GM12878 (cell line): ENCODE data around the gene NOL4L. TPM values are rescaled to one million over a fixed set of nuclear protein-coding genes. Genes with fewer than 3 reads are reported as not detected.

ENCODE experiments used
- ATAC-seq: fragments of 200-7000 bp; cut with Tn5 transposase; 3 replicates; pipeline ENCODE4 v1.9.1; 2020; ENCODE audit warnings: mild to moderate bottlenecking, moderate library complexity
- BruUV-seq: library from RNA; stranded (reverse); fragments of 400-500 nt; replicated peaks from 2 replicates; lab custom pipeline; 2021; lab: Mats Ljungman, UMichigan
- CTCF ChIA-PET: fragments of 300-600 bp; sonication (Branson Sonifier 250); formaldehyde crosslinking; extraction: SDS; loops from one replicate; lab custom pipeline; 2021; ENCODE audit warnings: inconsistent platforms; lab: Yijun Ruan, JAX
- POLR2A ChIA-PET: fragments of 350-600 bp; formaldehyde crosslinking; extraction: SDS; loops from one replicate; lab custom pipeline; 2021; ENCODE audit warnings: inconsistent platforms; lab: Charles Lee
- RAD21 ChIA-PET: fragments of 300-600 bp; sonication (Branson Sonifier 250); formaldehyde crosslinking; loops from one replicate; lab custom pipeline; 2023; ENCODE audit warnings: antibody characterized with exemption; ENCODE audit not compliant: unreplicated experiment; lab: Charles Lee
- SMC1A ChIA-PET: fragments of 300-600 bp; sonication (Branson Sonifier 250); formaldehyde crosslinking; loops from one replicate; lab custom pipeline; 2023; ENCODE audit not compliant: unreplicated experiment, uncharacterized antibody; lab: Charles Lee
- DNase-seq: peaks from one replicate; pipeline ENCODE4 v3.0.0-alpha.2; 2011; ENCODE audit warnings: low read depth, low spot score
- FAIRE-seq: peaks from 3 replicates; lab custom pipeline; 2011; peaks lifted over from hg19 to GRCh38; lab: Jason Lieb, UNC
- H2AFZ ChIP-seq: 2 replicates; pipeline ENCODE4 v1.6.0; 2011; ENCODE audit warnings: low read depth, low read length, control low read depth; ENCODE audit not compliant: control insufficient read depth
- H3K27ac ChIP-seq: 2 replicates; pipeline ENCODE4 v1.5.1; 2011; ENCODE audit warnings: control low read depth; ENCODE audit not compliant: control insufficient read depth, insufficient read depth
- H3K27me3 ChIP-seq, 2 experiments: replicated peaks in 1 of 2; 2 replicates each; pipeline versions ENCODE4 v1.6.0 to v1.6.1; 2011; ENCODE audit warnings: low read length in 1 of 2; ENCODE audit not compliant: control insufficient read depth in 2 of 2, insufficient read depth in 2 of 2
- H3K36me3 ChIP-seq, 2 experiments: 2 replicates each; pipeline ENCODE4 v1.5.1; 2011; ENCODE audit warnings: low read length in 1 of 2; ENCODE audit not compliant: control insufficient read depth in 2 of 2, insufficient read depth in 2 of 2
- H3K4me1 ChIP-seq: 2 replicates; pipeline ENCODE4 v1.6.1; 2011; ENCODE audit warnings: mild to moderate bottlenecking, low read length, moderate library complexity, mixed read lengths; ENCODE audit not compliant: control insufficient read depth, insufficient read depth
- H3K4me2 ChIP-seq: 2 replicates; pipeline ENCODE4 v1.6.0; 2011; ENCODE audit warnings: control low read depth; ENCODE audit not compliant: control insufficient read depth, insufficient read depth
- H3K4me3 ChIP-seq: fragments of 200-600 bp; sonication (generic); 2 replicates; pipeline ENCODE4 v1.5.1; 2016
- H3K79me2 ChIP-seq: 2 replicates; pipeline ENCODE4 v1.6.0; 2011; ENCODE audit warnings: low read length; ENCODE audit not compliant: control insufficient read depth, insufficient read depth
- H3K9ac ChIP-seq: 2 replicates; pipeline ENCODE4 v1.8.0; 2011; ENCODE audit warnings: low read length, control low read depth, mixed read lengths; ENCODE audit not compliant: control insufficient read depth, insufficient read depth
- H3K9me3 ChIP-seq: replicated peaks from 3 replicates; pipeline ENCODE4 v1.5.1; 2011; ENCODE audit warnings: mild to moderate bottlenecking, low read length; ENCODE audit not compliant: control insufficient read depth, insufficient read depth
- H4K20me1 ChIP-seq: 2 replicates; pipeline ENCODE4 v1.6.0; 2011; ENCODE audit not compliant: control insufficient read depth, insufficient read depth
- JUNB ChIP-seq: IDR thresholded peaks from 2 replicates; pipeline ENCODE4 v1.6.1; 2016; ENCODE audit warnings: antibody characterized with exemption, mild to moderate bottlenecking
- JUND ChIP-seq: IDR thresholded peaks from 2 replicates; pipeline ENCODE4 v1.6.1; 2012; ENCODE audit warnings: low read depth, mild to moderate bottlenecking, low read length, improper control_type of control experiment, moderate library complexity
- NR2C2 ChIP-seq: IDR thresholded peaks from 2 replicates; pipeline ENCODE4 v1.6.1; 2011; ENCODE audit warnings: borderline replicate concordance, low read depth; ENCODE audit not compliant: control insufficient read depth, insufficient read length
- PML ChIP-seq: IDR thresholded peaks from 2 replicates; pipeline ENCODE4 v1.6.1; 2012; ENCODE audit warnings: low read length, inconsistent platforms
- POU2F2 ChIP-seq: IDR thresholded peaks from 3 replicates; pipeline ENCODE4 v1.6.1; 2011; ENCODE audit warnings: low read depth, mild to moderate bottlenecking, low read length, borderline replicate concordance
- RB1 ChIP-seq: fragments of 450-650 bp; formaldehyde crosslinking; IDR thresholded peaks from 2 replicates; pipeline ENCODE4 v1.6.1; 2017; ENCODE audit warnings: mild to moderate bottlenecking, borderline replicate concordance
- RUNX3 ChIP-seq: IDR thresholded peaks from 2 replicates; pipeline ENCODE4 v1.6.1; 2012; ENCODE audit warnings: low read length, inconsistent platforms
- SIN3A ChIP-seq: IDR thresholded peaks from 2 replicates; pipeline ENCODE4 v1.6.1; 2012; ENCODE audit warnings: low read depth, low read length, improper control_type of control experiment
- SMAD1 ChIP-seq: fragments of 450-650 bp; IDR thresholded peaks from 2 replicates; pipeline ENCODE4 v1.6.1; 2018; ENCODE audit warnings: mild to moderate bottlenecking, low read depth; ENCODE audit not compliant: partially characterized antibody
- SUZ12 ChIP-seq: fragments of 200-600 bp; sonication (generic); IDR thresholded peaks from one replicate; pipeline ENCODE4 v1.6.1; 2018; ENCODE audit warnings: antibody characterized with exemption, mild to moderate bottlenecking; ENCODE audit not compliant: unreplicated experiment
- TCF12 ChIP-seq: IDR thresholded peaks from 2 replicates; pipeline ENCODE4 v1.6.1; 2011; ENCODE audit warnings: low read depth, mild to moderate bottlenecking, low read length
- YBX1 ChIP-seq: fragments of 450-650 bp; IDR thresholded peaks from 2 replicates; pipeline ENCODE4 v1.6.1; 2016; ENCODE audit warnings: antibody characterized with exemption
- ZNF622 ChIP-seq: fragments of 450-650 bp; IDR thresholded peaks from 2 replicates; pipeline ENCODE4 v1.6.1; 2017; ENCODE audit warnings: mild to moderate bottlenecking, inconsistent platforms
- WGBS: methylation state at CpG from one replicate; pipeline ENCODE4 v1.1.6; 2016; ENCODE audit warnings: low lambda C conversion rate; ENCODE audit not compliant: insufficient replicate concordance, insufficient coverage; ENCODE audit errors: missing lambda C conversion rate; 5-methylcytosine and 5-hydroxymethylcytosine counted together
- in situ Hi-C: fragments of 300-500 bp; cut with MboI; formaldehyde crosslinking; loops from 9 replicates; pipeline ENCODE4 v1.14.3; 2018; ENCODE audit warnings: mixed read lengths
- intact Hi-C: fragments of 100-400 bp; cut with micrococcal nuclease; formaldehyde crosslinking; loops from one replicate; pipeline ENCODE4 v1.14.2; 2022; ENCODE audit not compliant: unreplicated experiment
- polyA plus RNA-seq, 11 experiments: library from polyadenylated mRNA; depleted of rRNA in 4 of 11; unstranded in 6 of 11; stranded (reverse) in 5 of 11; fragments of >200 nt; fragmentation: Nextera tagmentation in 4 of 11; fragmentation: Illumina TruSeq in 1 of 11; extraction: Ambion mirVana in 4 of 11; extraction: Trizol in 1 of 11; gene quantifications; 1 replicate in 1 of 11; 2 replicates in 10 of 11; pipeline versions ENCODE4 v1.2.1 to v1.2.3, GENCODE V29; 2011 to 2016; ENCODE audit warnings: inconsistent platforms in 2 of 11, missing spikeins in 2 of 11, low read depth in 1 of 11
- total RNA-seq, 4 experiments: library from RNA; depleted of rRNA in 3 of 4; stranded (reverse); fragments of >200 nt in 3 of 4; fragmentation: Illumina TruSeq in 1 of 4; extraction: Trizol in 1 of 4; gene quantifications; 2 replicates each; pipeline versions ENCODE4 v1.2.1 to v1.2.3, GENCODE V29; 2013 to 2021
- TF ChIP-seq, protein P1 (sequence below), 3 experiments: IDR thresholded peaks in 2 of 3; conservative IDR thresholded peaks in 1 of 3; 2 replicates each; pipeline ENCODE4 v1.5.1; 2011; ENCODE audit warnings: low read depth in 3 of 3, low read length in 3 of 3, mild to moderate bottlenecking in 3 of 3, control low read depth in 2 of 3, moderate library complexity in 2 of 3, inconsistent platforms in 1 of 3, mixed read lengths in 1 of 3; ENCODE audit not compliant: control insufficient read depth in 2 of 3, insufficient read depth in 1 of 3; ENCODE audit errors: extremely low read depth in 1 of 3
- TF ChIP-seq, protein P2 (sequence below): fragments of 150-350 bp; IDR thresholded peaks from 2 replicates; pipeline ENCODE4 v1.6.1; 2014; ENCODE audit warnings: mild to moderate bottlenecking, low read depth, low read length
- TF ChIP-seq, protein P3 (sequence below): fragments of 450-650 bp; formaldehyde crosslinking; IDR thresholded peaks from 2 replicates; pipeline ENCODE4 v1.4.0; 2020; ENCODE audit warnings: mild to moderate bottlenecking, moderate library complexity
- TF ChIP-seq, protein P4 (sequence below): fragments of 450-650 bp; IDR thresholded peaks from 2 replicates; pipeline ENCODE4 v1.6.1; 2016; ENCODE audit warnings: mild to moderate bottlenecking

Gene NOL4L
- total and polyA plus RNA-seq, 10 of the 15 experiments (the other 5 are each of a cell fraction or from before 2014, with no cell fraction given), result 2.3 to 24.0 (median 8.0) TPM

DNA sequence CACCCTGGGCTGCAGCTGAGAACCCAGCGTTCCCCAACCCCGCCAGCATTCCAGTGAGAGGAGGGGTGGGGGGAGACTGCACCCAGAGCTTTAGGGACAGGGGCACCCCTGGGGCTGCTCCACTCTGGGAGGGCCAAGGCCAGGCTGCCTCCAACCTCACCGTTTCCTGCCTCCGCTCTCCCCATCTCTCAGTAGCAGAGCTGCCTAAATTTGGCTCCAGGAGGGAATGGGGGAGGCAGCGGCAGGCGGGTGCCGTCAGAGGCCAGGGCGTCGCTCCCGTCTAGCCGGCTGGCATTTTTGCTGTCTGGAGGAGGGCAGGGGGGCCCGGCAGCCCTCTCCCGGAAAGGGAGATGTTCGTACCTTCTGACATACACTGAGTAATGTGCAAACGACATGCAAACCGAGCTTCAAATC lies 46.6 kb downstream of the NOL4L start:
- FAIRE-seq (no peak), DNase-seq (no peak), ATAC-seq (no peak)
- Histone ChIP-seq H3K9ac (no peak overlapping the region), H3K4me3 (no peak overlapping the region), H3K27me3 (no peaks in the 10 kb centered on the region), H3K4me1 (peaks cover 46% of the 10 kb centered on the region), H3K36me3 (no peaks in the 10 kb centered on the region), H3K27ac (no peak overlapping the region), H3K79me2 (no peaks in the 10 kb centered on the region; the same call in 1 of the 2 replicates), H4K20me1 (no peaks in the 10 kb centered on the region), H3K9me3 (no peaks in the 10 kb centered on the region), H3K4me2 (no peak overlapping the region), H2AFZ (no peak overlapping the region)
- intact Hi-C loops, result no loop called here
- BruUV-seq, result no TSS peak
- TF ChIP-seq SMAD1 (no peak), RB1 (no peak), YBX1 (no peak), JUND (no peak), SUZ12 (no peak), POU2F2 (no peak), NR2C2 (no peak), SIN3A (no peak), ZNF622 (no peak), TCF12 (no peak), PML (no peak), RUNX3 (no peak), JUNB (no peak)
- TF ChIP-seq, protein P1, sequence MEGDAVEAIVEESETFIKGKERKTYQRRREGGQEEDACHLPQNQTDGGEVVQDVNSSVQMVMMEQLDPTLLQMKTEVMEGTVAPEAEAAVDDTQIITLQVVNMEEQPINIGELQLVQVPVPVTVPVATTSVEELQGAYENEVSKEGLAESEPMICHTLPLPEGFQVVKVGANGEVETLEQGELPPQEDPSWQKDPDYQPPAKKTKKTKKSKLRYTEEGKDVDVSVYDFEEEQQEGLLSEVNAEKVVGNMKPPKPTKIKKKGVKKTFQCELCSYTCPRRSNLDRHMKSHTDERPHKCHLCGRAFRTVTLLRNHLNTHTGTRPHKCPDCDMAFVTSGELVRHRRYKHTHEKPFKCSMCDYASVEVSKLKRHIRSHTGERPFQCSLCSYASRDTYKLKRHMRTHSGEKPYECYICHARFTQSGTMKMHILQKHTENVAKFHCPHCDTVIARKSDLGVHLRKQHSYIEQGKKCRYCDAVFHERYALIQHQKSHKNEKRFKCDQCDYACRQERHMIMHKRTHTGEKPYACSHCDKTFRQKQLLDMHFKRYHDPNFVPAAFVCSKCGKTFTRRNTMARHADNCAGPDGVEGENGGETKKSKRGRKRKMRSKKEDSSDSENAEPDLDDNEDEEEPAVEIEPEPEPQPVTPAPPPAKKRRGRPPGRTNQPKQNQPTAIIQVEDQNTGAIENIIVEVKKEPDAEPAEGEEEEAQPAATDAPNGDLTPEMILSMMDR (IDR thresholded peaks at IDR 0.05 in 2 of 3, conservative IDR thresholded peaks at IDR 0.05 in 1 of 3; ENCODE audit: control insufficient read depth in 2 of 3, extremely low read depth in 1 of 3, insufficient read depth in 1 of 3, low read depth in 3 of 3, low read length in 3 of 3), result no peak
- TF ChIP-seq, protein P2, sequence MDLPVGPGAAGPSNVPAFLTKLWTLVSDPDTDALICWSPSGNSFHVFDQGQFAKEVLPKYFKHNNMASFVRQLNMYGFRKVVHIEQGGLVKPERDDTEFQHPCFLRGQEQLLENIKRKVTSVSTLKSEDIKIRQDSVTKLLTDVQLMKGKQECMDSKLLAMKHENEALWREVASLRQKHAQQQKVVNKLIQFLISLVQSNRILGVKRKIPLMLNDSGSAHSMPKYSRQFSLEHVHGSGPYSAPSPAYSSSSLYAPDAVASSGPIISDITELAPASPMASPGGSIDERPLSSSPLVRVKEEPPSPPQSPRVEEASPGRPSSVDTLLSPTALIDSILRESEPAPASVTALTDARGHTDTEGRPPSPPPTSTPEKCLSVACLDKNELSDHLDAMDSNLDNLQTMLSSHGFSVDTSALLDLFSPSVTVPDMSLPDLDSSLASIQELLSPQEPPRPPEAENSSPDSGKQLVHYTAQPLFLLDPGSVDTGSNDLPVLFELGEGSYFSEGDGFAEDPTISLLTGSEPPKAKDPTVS, result no peak
- TF ChIP-seq, protein P3, sequence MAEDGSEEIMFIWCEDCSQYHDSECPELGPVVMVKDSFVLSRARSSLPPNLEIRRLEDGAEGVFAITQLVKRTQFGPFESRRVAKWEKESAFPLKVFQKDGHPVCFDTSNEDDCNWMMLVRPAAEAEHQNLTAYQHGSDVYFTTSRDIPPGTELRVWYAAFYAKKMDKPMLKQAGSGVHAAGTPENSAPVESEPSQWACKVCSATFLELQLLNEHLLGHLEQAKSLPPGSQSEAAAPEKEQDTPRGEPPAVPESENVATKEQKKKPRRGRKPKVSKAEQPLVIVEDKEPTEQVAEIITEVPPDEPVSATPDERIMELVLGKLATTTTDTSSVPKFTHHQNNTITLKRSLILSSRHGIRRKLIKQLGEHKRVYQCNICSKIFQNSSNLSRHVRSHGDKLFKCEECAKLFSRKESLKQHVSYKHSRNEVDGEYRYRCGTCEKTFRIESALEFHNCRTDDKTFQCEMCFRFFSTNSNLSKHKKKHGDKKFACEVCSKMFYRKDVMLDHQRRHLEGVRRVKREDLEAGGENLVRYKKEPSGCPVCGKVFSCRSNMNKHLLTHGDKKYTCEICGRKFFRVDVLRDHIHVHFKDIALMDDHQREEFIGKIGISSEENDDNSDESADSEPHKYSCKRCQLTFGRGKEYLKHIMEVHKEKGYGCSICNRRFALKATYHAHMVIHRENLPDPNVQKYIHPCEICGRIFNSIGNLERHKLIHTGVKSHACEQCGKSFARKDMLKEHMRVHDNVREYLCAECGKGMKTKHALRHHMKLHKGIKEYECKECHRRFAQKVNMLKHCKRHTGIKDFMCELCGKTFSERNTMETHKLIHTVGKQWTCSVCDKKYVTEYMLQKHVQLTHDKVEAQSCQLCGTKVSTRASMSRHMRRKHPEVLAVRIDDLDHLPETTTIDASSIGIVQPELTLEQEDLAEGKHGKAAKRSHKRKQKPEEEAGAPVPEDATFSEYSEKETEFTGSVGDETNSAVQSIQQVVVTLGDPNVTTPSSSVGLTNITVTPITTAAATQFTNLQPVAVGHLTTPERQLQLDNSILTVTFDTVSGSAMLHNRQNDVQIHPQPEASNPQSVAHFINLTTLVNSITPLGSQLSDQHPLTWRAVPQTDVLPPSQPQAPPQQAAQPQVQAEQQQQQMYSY (CRISPR knock-in tag), result no peak
- TF ChIP-seq, protein P4, sequence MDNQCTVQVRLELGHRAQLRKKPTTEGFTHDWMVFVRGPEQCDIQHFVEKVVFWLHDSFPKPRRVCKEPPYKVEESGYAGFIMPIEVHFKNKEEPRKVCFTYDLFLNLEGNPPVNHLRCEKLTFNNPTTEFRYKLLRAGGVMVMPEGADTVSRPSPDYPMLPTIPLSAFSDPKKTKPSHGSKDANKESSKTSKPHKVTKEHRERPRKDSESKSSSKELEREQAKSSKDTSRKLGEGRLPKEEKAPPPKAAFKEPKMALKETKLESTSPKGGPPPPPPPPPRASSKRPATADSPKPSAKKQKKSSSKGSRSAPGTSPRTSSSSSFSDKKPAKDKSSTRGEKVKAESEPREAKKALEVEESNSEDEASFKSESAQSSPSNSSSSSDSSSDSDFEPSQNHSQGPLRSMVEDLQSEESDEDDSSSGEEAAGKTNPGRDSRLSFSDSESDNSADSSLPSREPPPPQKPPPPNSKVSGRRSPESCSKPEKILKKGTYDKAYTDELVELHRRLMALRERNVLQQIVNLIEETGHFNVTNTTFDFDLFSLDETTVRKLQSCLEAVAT, result no peak
- ChIA-PET RAD21 (interaction anchor here (0.7 to 8.3 kb wide), 4 partner anchors 15 to 113 kb away, joined by 3 to 85 read pairs (median 6); no protein-coding TSS in a partner anchor), POLR2A (no interaction called here), CTCF (interaction anchor here (1.6 to 8.6 kb wide), 3 partner anchors 14 to 113 kb away, joined by 3 to 81 read pairs (median 14); no protein-coding TSS in a partner anchor), SMC1A (interaction anchor here (1.2 to 11.5 kb wide), 3 partner anchors 10 to 16 kb away, joined by 3 to 107 read pairs (median 3); no protein-coding TSS in a partner anchor)
- 67% methylated on average over 15 of the region's 16 CpGs for WGBS
- in situ Hi-C loops, result no loop called here
